ENCODE results near the gene SLC7A7. TPM values are rescaled to one million over a fixed set of nuclear protein-coding genes. Genes with fewer than 3 reads are reported as not detected.

The SLC7A7 gene
- total RNA-seq, 1 experiment from 2014 or later: 2.3 TPM

DNA sequence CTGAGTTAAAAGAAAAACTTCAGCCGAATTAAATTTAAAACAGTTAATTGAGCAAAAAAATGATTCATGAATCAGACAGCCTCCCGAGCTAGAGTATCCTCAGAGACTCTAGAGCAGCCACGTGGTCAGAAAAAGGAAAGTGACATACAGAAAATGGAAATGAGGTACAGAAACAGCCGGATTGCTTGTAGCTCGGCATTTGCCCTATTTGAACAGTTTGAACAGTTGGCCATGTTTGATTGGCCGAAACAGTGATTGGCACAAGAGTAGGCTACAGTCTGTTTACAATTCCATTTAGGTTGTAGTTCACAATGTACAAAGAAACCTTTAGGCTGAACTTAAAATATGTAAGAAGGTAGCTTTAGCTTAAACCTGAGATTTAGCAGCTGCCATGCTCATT is 61.6 kb downstream of the SLC7A7 start:
- Histone ChIP-seq H3K27me3 (replicated peaks; ENCODE audit: insufficient read depth, low read depth, low read length, poor library complexity) (no peaks in the 10 kb centered on the region), H3K4me3 (ENCODE audit: low read depth, low read length, poor library complexity, severe bottlenecking) (no peak overlapping the region), H3K4me1 (ENCODE audit: insufficient read depth, low read length, poor library complexity, severe bottlenecking) (no peaks in the 10 kb centered on the region), H3K36me3 (ENCODE audit: insufficient read depth, low read length, poor library complexity, severe bottlenecking) (no peaks in the 10 kb centered on the region), H3K9me3 (ENCODE audit: low read depth, low read length, poor library complexity, severe bottlenecking) (no peaks in the 10 kb centered on the region), H3K27ac (ENCODE audit: low read depth, low read length, poor library complexity, severe bottlenecking) (no peak overlapping the region)
- ChIA-PET CTCF (interaction anchor here (0.6 kb wide), 1 partner anchor 40 kb away, joined by 6 read pairs; no protein-coding TSS in a partner anchor), POLR2A (ENCODE audit: low non-redundant PET) (interaction anchor here (0.9 kb wide), 1 partner anchor 28 kb away, joined by 14 read pairs; no protein-coding TSS in a partner anchor)
- no TSS peak for BruUV-seq (replicated peaks)
- intact Hi-C loops (cut with micrococcal nuclease; ENCODE audit: unreplicated experiment): no loop called here
- peak; percentile 33 for DNase-seq (ENCODE audit: low spot score)
- TF ChIP-seq CTCF (conservative IDR thresholded peaks at IDR 0.05; ENCODE audit: low read depth, low read length) (no peak), EZH2 (IDR thresholded peaks at IDR 0.05; ENCODE audit: borderline replicate concordance, low read depth, low read length, poor library complexity, severe bottlenecking) (no peak)

DNA sequence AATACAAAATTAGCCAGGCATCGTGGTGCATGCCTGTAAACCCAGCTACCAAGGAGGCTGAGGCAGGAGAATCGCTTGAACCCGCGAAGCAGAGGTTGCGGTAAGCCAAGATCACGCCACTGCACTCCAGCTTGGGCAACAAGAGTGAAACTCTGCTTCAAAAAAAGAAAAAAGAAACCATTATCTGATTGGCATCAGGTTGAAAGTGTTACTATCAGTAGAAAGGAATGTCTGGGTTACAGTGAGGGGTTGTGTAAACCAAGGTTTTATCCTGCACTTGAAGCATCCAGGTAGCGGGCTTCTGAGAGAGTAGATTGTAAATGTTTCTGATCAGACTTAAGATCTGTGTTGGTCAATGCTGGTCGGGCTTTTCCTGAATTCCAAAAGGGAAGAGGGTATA is 62.8 kb downstream of the SLC7A7 start:
- POLR2A ChIA-PET (ENCODE audit: low non-redundant PET): interaction anchor here (0.6 to 0.7 kb wide), 2 partner anchors 17 to 163 kb away, joined by 9 read pairs; no protein-coding TSS in a partner anchor

GRCh38 chr14:22748631-22749068 is 66.6 kb downstream of the SLC7A7 start:
- H3K9me3 ChIP-seq (ENCODE audit: low read depth, low read length, poor library complexity, severe bottlenecking): no peaks in the 10 kb centered on the region
- H3K4me3 ChIP-seq (ENCODE audit: low read depth, low read length, poor library complexity, severe bottlenecking): no peak overlapping the region
- H3K4me1 ChIP-seq (ENCODE audit: insufficient read depth, low read length, poor library complexity, severe bottlenecking): no peaks in the 10 kb centered on the region
- TF ChIP-seq EZH2 (IDR thresholded peaks at IDR 0.05; ENCODE audit: borderline replicate concordance, low read depth, low read length, poor library complexity, severe bottlenecking) (no peak), CTCF (conservative IDR thresholded peaks at IDR 0.05; ENCODE audit: low read depth, low read length) (no peak)
- H3K27ac ChIP-seq (ENCODE audit: low read depth, low read length, poor library complexity, severe bottlenecking): no peak overlapping the region
- no peak for DNase-seq (ENCODE audit: low spot score)
- no TSS peak for BruUV-seq (replicated peaks)
- ChIA-PET POLR2A (ENCODE audit: low non-redundant PET) (no interaction called here), CTCF (no interaction called here)
- H3K36me3 ChIP-seq (ENCODE audit: insufficient read depth, low read length, poor library complexity, severe bottlenecking): no peaks in the 10 kb centered on the region
- intact Hi-C loops (cut with micrococcal nuclease; ENCODE audit: unreplicated experiment): no loop called here
- H3K27me3 ChIP-seq (replicated peaks; ENCODE audit: insufficient read depth, low read depth, low read length, poor library complexity): no peaks in the 10 kb centered on the region

More for the DNA sequence above, 62.8 kb downstream of the SLC7A7 start:
- TF ChIP-seq EZH2 (IDR thresholded peaks at IDR 0.05; ENCODE audit: borderline replicate concordance, low read depth, low read length, poor library complexity, severe bottlenecking) (no peak), CTCF (conservative IDR thresholded peaks at IDR 0.05; ENCODE audit: low read depth, low read length) (no peak)
- Histone ChIP-seq H3K9me3 (ENCODE audit: low read depth, low read length, poor library complexity, severe bottlenecking) (no peaks in the 10 kb centered on the region), H3K27me3 (replicated peaks; ENCODE audit: insufficient read depth, low read depth, low read length, poor library complexity) (no peaks in the 10 kb centered on the region), H3K4me1 (ENCODE audit: insufficient read depth, low read length, poor library complexity, severe bottlenecking) (no peaks in the 10 kb centered on the region), H3K4me3 (ENCODE audit: low read depth, low read length, poor library complexity, severe bottlenecking) (no peak overlapping the region), H3K27ac (ENCODE audit: low read depth, low read length, poor library complexity, severe bottlenecking) (no peak overlapping the region), H3K36me3 (ENCODE audit: insufficient read depth, low read length, poor library complexity, severe bottlenecking) (no peaks in the 10 kb centered on the region)
- CTCF ChIA-PET: no interaction called here
- no TSS peak for BruUV-seq (replicated peaks)
- intact Hi-C loops (cut with micrococcal nuclease; ENCODE audit: unreplicated experiment): no loop called here
- no peak for DNase-seq (ENCODE audit: low spot score)
